Natural killer cell (primary cell): ENCODE data around the gene SCGN. TPM values are rescaled to one million over a fixed set of nuclear protein-coding genes. Genes with fewer than 3 reads are reported as not detected.

Experiments
- ATAC-seq, 3 donors: fragments of 150-1000 bp in 2 of 3; fragments of 200-7000 bp in 1 of 3; cut with Tn5 transposase; 1 replicate in 1 of 3; 2 replicates in 2 of 3; pipeline ENCODE4 v1.10.0; 2021; ENCODE audit warnings: mild to moderate bottlenecking in 2 of 3, moderate library complexity in 2 of 3
- DNase-seq, 2 donors: peaks; one replicate each; pipeline versions ENCODE4 v3.0.0 to v3.0.0-alpha.2; 2013 to 2021; ENCODE audit warnings: mixed read lengths in 1 of 2
- H3K27ac ChIP-seq: one replicate; pipeline ENCODE4 v1.5.1; 2013; ENCODE audit warnings: mild to moderate bottlenecking, low read length
- H3K27me3 ChIP-seq: one replicate; pipeline ENCODE4 v1.6.1; 2013; ENCODE audit warnings: low read length; ENCODE audit not compliant: control insufficient read depth, insufficient read depth
- H3K36me3 ChIP-seq: one replicate; pipeline ENCODE4 v1.6.1; 2013; ENCODE audit warnings: low read length; ENCODE audit not compliant: control insufficient read depth, insufficient read depth
- H3K4me1 ChIP-seq: one replicate; pipeline ENCODE4 v1.6.1; 2013; ENCODE audit warnings: low read length; ENCODE audit not compliant: control insufficient read depth, insufficient read depth
- H3K4me3 ChIP-seq: one replicate; pipeline ENCODE4 v1.5.1; 2013; ENCODE audit warnings: low read length
- H3K9me3 ChIP-seq: one replicate; pipeline ENCODE4 v1.6.1; 2013; ENCODE audit warnings: low read length; ENCODE audit not compliant: control insufficient read depth, insufficient read depth
- H3K27ac Mint-ChIP-seq, 2 donors: one replicate each; pipeline ENCODE4 v1.8.0; 2022; ENCODE audit warnings: mild to moderate bottlenecking in 2 of 2, mixed read lengths in 2 of 2, moderate library complexity in 1 of 2
- H3K27me3 Mint-ChIP-seq, 2 donors: one replicate each; pipeline ENCODE4 v1.8.0; 2022; ENCODE audit warnings: low read depth in 2 of 2, mixed read lengths in 2 of 2
- H3K36me3 Mint-ChIP-seq: one replicate; pipeline ENCODE4 v1.8.0; 2022; ENCODE audit warnings: mixed read lengths
- H3K4me1 Mint-ChIP-seq, 2 donors: one replicate each; pipeline ENCODE4 v1.8.0; 2022; ENCODE audit warnings: mixed read lengths in 2 of 2
- H3K4me3 Mint-ChIP-seq: one replicate; pipeline ENCODE4 v1.8.0; 2022; ENCODE audit warnings: mild to moderate bottlenecking, moderate library complexity, mixed read lengths
- H3K9me3 Mint-ChIP-seq, 2 donors: one replicate each; pipeline ENCODE4 v1.8.0; 2022; ENCODE audit warnings: mixed read lengths in 2 of 2
- WGBS: methylation state at CpG from one replicate; pipeline ENCODE4 v1.1.7; 2013; ENCODE audit warnings: missing lambda C conversion rate; ENCODE audit not compliant: insufficient coverage; 5-methylcytosine and 5-hydroxymethylcytosine counted together
- intact Hi-C: fragments of 100-400 bp; cut with micrococcal nuclease; formaldehyde crosslinking; loops from one replicate; pipeline ENCODE4 v1.14.2; 2022
- total RNA-seq, 4 donors: library from RNA; stranded (reverse); fragments of 120-200 nt in 1 of 4; gene quantifications; one replicate each; pipeline versions ENCODE4 v1.2.3 to v1.2.4, GENCODE V29; 2013 to 2022
- TF ChIP-seq, protein P1 (sequence below): fragments of 200-600 bp; IDR thresholded peaks from one replicate; pipeline ENCODE4 v1.8.0; 2022; ENCODE audit warnings: antibody characterized with exemption

The SCGN gene
- total RNA-seq, 3 donors from 2014 or later (not counting 1 experiment from before 2014, with no cell fraction given), result not detected

DNA sequence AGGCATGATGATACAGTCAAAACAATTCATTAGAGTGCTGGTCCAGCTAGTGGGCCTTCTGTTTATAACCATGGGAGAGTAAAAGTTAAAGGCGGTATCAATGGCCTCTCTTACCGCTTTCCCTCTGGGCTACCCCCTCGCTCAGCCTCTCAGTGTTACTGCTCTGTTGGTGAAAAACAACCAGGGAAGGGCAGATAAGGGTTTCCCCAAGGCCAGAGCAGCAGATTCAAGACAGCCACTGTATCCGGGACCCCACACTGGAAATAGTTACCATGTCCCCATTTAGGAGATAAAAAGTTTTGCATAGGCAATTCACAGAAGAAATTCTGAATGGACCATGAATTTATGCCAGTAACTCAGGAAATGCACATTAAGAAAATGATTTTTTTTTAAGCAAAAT, 13.4 kb downstream of the SCGN start:
- TF ChIP-seq, protein P1, sequence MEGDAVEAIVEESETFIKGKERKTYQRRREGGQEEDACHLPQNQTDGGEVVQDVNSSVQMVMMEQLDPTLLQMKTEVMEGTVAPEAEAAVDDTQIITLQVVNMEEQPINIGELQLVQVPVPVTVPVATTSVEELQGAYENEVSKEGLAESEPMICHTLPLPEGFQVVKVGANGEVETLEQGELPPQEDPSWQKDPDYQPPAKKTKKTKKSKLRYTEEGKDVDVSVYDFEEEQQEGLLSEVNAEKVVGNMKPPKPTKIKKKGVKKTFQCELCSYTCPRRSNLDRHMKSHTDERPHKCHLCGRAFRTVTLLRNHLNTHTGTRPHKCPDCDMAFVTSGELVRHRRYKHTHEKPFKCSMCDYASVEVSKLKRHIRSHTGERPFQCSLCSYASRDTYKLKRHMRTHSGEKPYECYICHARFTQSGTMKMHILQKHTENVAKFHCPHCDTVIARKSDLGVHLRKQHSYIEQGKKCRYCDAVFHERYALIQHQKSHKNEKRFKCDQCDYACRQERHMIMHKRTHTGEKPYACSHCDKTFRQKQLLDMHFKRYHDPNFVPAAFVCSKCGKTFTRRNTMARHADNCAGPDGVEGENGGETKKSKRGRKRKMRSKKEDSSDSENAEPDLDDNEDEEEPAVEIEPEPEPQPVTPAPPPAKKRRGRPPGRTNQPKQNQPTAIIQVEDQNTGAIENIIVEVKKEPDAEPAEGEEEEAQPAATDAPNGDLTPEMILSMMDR, result no peak
- 94% methylated on average over 4 of the region's 4 CpGs for WGBS
- ATAC-seq (no peak), DNase-seq (no peak)
- no peak overlapping the region for H3K4me3 Mint-ChIP-seq
- Histone ChIP-seq H3K27me3 (no peaks in the 10 kb centered on the region), H3K27ac (no peak overlapping the region), H3K4me1 (no peaks in the 10 kb centered on the region), H3K9me3 (no peaks in the 10 kb centered on the region), H3K4me3 (no peak overlapping the region), H3K36me3 (no peaks in the 10 kb centered on the region)
- no peaks in the 10 kb centered on the region for H3K36me3 Mint-ChIP-seq
- no peak overlapping the region for H3K27ac Mint-ChIP-seq
- no peaks in the 10 kb centered on the region for H3K9me3 Mint-ChIP-seq
- no peaks in the 10 kb centered on the region for H3K4me1 Mint-ChIP-seq
- peaks cover 8 to 31% of the 10 kb centered on the region in 2 donors for H3K27me3 Mint-ChIP-seq
- intact Hi-C loops, result no loop called here

DNA sequence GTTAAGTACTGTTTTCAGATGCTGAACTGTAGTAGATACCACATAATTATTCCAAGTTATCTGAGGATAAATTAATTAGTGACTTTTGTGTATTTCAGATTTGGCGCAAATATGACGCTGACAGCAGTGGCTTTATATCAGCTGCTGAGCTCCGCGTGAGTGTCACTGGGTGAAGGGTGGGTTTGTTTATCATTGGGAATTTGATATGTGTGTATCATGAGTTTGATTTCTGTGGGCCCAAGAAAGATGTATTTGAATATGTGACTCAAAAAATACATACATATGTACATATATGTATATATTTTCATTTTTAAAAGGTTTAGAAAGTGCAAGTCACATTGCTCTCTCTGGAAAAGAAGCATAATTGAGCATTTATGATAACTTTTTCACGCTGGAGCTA, 17.4 kb downstream of the SCGN start:
- Histone ChIP-seq H3K4me3 (no peak overlapping the region), H3K4me1 (no peaks in the 10 kb centered on the region), H3K27me3 (no peaks in the 10 kb centered on the region), H3K9me3 (no peaks in the 10 kb centered on the region), H3K36me3 (no peaks in the 10 kb centered on the region), H3K27ac (no peak overlapping the region)
- H3K4me1 Mint-ChIP-seq, result no peaks in the 10 kb centered on the region
- H3K9me3 Mint-ChIP-seq, result no peaks in the 10 kb centered on the region
- intact Hi-C loops, result no loop called here
- TF ChIP-seq, protein P1, result no peak
- no peak for DNase-seq
- H3K36me3 Mint-ChIP-seq, result no peaks in the 10 kb centered on the region
- H3K27me3 Mint-ChIP-seq, result peaks cover 12 to 13% of the 10 kb centered on the region in 2 donors
- ATAC-seq, result no peak
- WGBS, result 99% methylated on average over 5 of the region's 5 CpGs
- H3K27ac Mint-ChIP-seq, result no peak overlapping the region
- no peak overlapping the region for H3K4me3 Mint-ChIP-seq

DNA sequence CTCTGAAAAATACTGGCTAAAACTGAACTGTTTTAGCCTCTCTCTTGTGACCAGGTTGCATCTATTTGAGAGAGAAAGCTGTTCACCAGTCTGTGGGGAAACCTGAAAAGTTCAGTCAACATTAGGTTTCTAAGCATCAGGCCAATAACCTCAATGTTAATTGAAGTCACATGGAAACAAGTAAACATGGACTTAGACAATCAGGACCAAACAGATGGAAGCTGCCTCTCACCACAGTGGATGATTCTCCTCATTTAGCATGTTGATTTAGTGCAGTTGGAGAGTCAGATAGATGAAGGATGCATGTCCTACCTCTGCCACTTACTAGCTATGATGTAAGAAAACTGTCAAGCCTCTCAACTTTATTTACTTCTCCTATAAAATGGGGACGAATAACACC, 18.2 kb downstream of the SCGN start:
- Histone ChIP-seq H3K4me1 (no peaks in the 10 kb centered on the region), H3K4me3 (no peak overlapping the region), H3K36me3 (no peaks in the 10 kb centered on the region), H3K9me3 (no peaks in the 10 kb centered on the region), H3K27me3 (no peaks in the 10 kb centered on the region), H3K27ac (no peak overlapping the region)
- no CpG with 5 or more reads among the region's 1 CpG for WGBS
- TF ChIP-seq, protein P1, result no peak
- intact Hi-C loops, result no loop called here
- Mint-ChIP-seq H3K27me3 (peaks cover 12 to 13% of the 10 kb centered on the region in 2 donors), H3K36me3 (no peaks in the 10 kb centered on the region), H3K27ac (no peak overlapping the region), H3K4me1 (no peaks in the 10 kb centered on the region), H3K4me3 (no peak overlapping the region), H3K9me3 (no peaks in the 10 kb centered on the region)
- DNase-seq, result no peak
- ATAC-seq, result no peak

DNA sequence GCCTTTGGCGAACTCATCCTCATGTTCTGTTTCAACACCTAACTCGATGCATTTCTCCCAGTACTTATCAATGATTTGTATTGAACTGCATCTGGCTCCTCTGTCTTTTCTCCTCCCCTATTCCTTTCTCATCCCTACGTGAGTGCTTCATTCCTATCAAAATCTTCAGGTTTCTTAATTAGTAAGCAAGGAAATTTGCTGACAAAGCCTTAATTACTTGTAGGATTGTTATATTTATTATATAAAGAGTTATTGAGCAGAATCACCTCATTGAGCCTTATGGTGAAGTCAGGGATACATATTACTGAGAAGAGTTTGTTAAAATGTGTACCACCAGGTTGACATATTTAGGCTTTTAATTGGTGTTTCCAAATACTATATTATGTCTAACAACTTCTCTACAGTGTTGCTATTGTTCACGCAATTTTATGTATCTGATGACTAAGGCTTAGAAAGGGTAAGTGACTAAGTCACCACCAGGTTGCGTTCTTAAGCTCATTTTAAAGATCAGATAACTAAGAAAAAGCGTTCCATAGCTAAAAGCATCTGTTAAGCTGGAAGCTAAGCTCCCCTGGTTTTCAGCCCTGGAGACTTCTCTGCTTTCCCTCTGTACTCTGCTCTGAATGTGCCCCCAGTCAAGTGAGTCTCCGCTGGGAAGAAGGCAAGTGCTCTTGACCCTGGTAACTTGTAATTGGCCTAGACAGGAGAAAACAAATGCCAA, 18.9 kb downstream of the SCGN start:
- H3K4me3 Mint-ChIP-seq, result no peak overlapping the region
- intact Hi-C loops, result no loop called here
- H3K27ac ChIP-seq, result no peak overlapping the region
- H3K27me3 Mint-ChIP-seq, result peaks cover 12 to 13% of the 10 kb centered on the region in 2 donors
- H3K27ac Mint-ChIP-seq, result no peak overlapping the region
- H3K9me3 ChIP-seq, result no peaks in the 10 kb centered on the region
- DNase-seq, result no peak
- TF ChIP-seq, protein P1, result no peak
- no peaks in the 10 kb centered on the region for H3K36me3 ChIP-seq
- H3K27me3 ChIP-seq, result peaks cover 2% of the 10 kb centered on the region
- no peaks in the 10 kb centered on the region for H3K4me1 ChIP-seq
- no peaks in the 10 kb centered on the region for H3K9me3 Mint-ChIP-seq
- H3K4me1 Mint-ChIP-seq, result no peaks in the 10 kb centered on the region
- no peaks in the 10 kb centered on the region for H3K36me3 Mint-ChIP-seq
- no peak for ATAC-seq
- whole genome bisulfite sequencing, result 92% methylated on average over 6 of the region's 7 CpGs
- no peak overlapping the region for H3K4me3 ChIP-seq
